Measurements from ENCODE around the gene SLC25A25.
A peak's percentile ranks its signal among the peaks of the same experiment; 100 is the strongest.
"Not testable (repeated sequence)": the region's sequence is repeated elsewhere in the genome, so short reads cannot be mapped to it uniquely, and the experiment has no call there.

Gene SLC25A25

GRCh38 chr9:128068386-128069205 lies 564 bp downstream of the SLC25A25 start:
- DNase-seq (ENCODE audit: extremely low read depth, low read depth), result no peak
- TF ChIP-seq CTCF (IDR thresholded peaks at IDR 0.05; ENCODE audit: low read depth, low read length), result no peak

GRCh38 chr9:128070874-128071273 lies 2.8 kb downstream of the SLC25A25 start:
- no peak for TF ChIP-seq CTCF (IDR thresholded peaks at IDR 0.05; ENCODE audit: low read depth, low read length)
- DNase-seq (ENCODE audit: extremely low read depth, low read depth), result no peak

GRCh38 chr9:128071475-128071874 lies 3.4 kb downstream of the SLC25A25 start:
- DNase-seq (ENCODE audit: extremely low read depth, low read depth), result not testable (repeated sequence)

GRCh38 chr9:128072144-128073021 lies 4.4 kb downstream of the SLC25A25 start:
- DNase-seq (ENCODE audit: extremely low read depth, low read depth), result peak; percentile 54
- no peak for TF ChIP-seq CTCF (IDR thresholded peaks at IDR 0.05; ENCODE audit: low read depth, low read length)

- DNase-seq (ENCODE audit: extremely low read depth, low read depth), result no peak
- no peak for TF ChIP-seq CTCF (IDR thresholded peaks at IDR 0.05; ENCODE audit: low read depth, low read length)
These were observed 5.3 kb downstream of the SLC25A25 start for GRCh38 chr9:128073253-128073886.

GRCh38 chr9:128077847-128078503 lies 9.9 kb downstream of the SLC25A25 start:
- no peak for DNase-seq (ENCODE audit: extremely low read depth, low read depth)
- TF ChIP-seq CTCF (IDR thresholded peaks at IDR 0.05; ENCODE audit: low read depth, low read length), result no peak
